D341Med (cell line): ENCODE data around the gene CCDC33.
A peak's percentile ranks its signal among the peaks of the same experiment; 100 is the strongest.

Experiments
- DNase-seq: peaks from one replicate; pipeline ENCODE4 v3.0.0; 2012; ENCODE audit warnings: low spot score

CCDC33 gene

GRCh38 chr15:74235962-74236361 lies at the start of gene CCDC33:
Gene CCDC33 (plus strand): TSS chr15:74236326. CDS start chr15:74236720, 394 bp downstream.
- no peak for DNase-seq

GRCh38 chr15:74188216-74188615 lies 47.9 kb upstream of the CCDC33 start:
- no peak for DNase-seq

DNA sequence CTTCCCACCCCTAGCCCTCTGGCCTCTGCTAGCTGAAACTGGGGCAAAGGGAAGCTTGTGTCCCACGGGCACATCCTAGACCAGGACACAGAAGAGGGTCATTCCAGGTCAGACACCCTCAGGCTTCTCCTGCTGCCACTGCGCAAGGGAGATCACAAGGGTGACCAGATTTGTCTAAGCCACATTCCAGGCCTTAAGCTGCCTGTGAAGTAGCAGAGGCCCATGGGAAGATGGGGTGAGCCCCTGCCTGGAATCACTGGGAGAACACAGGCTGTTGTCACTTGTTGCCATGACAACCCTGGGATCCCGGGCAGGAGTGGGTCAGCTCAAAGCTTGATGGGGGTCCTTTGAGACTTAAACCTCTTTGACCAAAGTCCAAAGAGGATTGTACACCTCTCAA lies 44.3 kb upstream of the CCDC33 start:
- no peak for DNase-seq

- DNase-seq = no peak
Measured at GRCh38 chr15:74192751-74193150, 43.4 kb upstream of the CCDC33 start.

- DNase-seq = no peak
Measured at GRCh38 chr15:74193299-74193718, 42.8 kb upstream of the CCDC33 start.

GRCh38 chr15:74193905-74194304 lies 42.2 kb upstream of the CCDC33 start:
- DNase-seq = no peak

DNA sequence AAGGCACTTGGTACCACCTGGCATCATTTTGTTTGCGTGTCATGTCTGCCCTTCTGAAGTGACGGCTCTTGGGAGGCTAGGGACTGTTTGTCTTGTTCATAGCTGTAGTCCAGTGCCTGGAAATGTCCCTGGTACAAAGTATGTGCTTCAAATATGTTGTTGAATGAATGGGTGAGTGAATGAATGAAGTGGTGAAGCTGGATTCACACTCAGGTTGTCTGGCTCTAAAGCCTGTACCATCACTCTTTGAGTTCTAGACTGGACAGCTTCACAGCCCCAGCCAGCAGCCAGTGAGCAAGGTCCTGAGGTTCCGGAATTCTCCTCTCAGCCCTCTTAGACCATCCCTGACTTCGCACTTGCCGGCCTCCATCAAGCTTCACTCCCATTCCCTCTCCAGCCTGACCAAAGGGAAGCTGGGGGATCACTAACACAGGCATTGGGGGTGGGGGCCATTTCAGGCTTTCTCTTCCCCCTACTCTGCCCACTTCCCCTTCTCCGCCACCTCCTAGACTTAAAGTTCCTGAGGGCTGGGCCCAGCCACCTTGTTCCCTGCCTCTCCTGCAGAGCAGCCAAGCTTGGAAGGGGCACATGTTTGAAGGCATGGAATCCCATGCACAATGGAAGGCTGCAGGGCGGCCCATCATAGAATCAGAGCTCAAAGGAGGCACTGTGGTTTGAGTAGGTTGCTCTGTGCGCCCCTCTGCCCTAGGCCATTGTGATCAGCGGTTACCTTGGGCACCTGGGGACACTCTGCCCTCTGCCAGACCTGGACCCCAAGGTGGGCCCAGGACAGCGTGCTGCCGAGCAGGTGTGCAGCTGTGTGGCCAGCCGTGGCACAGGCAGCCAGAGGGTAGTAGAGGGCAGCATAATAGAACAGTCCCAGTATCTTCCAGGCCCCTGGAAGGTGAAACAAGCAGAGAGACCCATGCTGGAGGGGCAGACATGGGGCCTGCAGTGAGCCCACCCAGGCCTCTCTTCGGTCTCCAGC lies 41.3 kb upstream of the CCDC33 start:
- DNase-seq = no peak

DNA sequence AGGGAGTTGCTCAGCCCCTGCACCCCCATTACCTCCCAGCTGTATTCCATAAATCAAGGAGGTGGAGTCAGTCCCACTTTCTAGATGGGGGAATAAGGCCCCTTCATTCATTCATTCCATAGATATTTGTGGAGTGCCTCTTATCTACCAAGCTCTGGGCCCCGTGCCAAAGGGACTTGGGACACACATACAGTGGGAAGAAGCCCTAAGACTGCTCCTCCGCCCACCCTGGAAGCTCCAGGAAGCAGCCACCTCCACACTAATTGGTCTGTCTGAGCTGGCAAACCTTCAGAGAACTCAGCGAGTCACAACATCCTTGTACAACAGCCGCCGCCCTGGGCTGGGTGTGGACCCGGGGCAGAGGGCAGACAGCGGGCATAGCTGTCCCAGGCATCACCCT lies 40.0 kb upstream of the CCDC33 start:
- no peak for DNase-seq

DNA sequence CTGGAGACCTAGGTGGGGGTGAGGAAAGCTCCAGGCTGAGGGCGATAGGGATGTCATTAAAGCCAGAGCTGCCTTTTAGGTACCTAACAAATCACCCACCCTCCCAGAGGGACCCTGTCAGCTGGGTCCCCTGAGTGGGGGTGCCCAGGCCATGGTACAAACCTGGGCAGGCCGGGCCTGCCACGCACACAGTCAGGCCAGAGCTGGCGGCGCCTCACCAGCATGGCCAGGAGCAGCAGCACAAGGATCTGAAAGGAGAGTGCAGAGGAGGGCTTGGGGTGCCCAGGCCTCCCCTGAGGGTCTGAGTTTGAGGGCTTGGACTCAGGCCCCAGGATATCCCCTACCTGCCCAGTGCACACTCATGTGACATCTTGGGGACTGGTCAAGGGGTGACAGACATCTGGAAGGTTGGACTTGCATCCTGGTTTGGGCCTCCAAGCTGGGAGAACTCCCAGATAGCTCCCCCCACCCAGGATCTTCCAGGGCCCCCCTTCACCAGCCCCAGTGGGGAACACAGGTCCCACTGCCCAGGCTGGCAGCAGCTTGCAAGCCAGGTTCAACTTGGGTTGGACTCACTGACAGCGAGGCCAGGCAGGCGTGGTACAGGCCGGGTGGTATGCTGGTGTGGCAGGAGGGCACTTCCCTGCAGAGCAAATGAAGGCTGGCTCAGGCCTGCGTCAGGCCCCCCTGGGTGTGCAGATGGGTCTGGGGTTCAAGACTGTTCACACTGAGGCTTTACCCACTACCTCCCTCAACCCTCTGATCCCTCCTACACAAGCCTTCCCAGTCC lies 38.8 kb upstream of the CCDC33 start:
- DNase-seq = no peak

- no peak for DNase-seq
Measured at GRCh38 chr15:74199297-74199652, 36.9 kb upstream of the CCDC33 start.

DNA sequence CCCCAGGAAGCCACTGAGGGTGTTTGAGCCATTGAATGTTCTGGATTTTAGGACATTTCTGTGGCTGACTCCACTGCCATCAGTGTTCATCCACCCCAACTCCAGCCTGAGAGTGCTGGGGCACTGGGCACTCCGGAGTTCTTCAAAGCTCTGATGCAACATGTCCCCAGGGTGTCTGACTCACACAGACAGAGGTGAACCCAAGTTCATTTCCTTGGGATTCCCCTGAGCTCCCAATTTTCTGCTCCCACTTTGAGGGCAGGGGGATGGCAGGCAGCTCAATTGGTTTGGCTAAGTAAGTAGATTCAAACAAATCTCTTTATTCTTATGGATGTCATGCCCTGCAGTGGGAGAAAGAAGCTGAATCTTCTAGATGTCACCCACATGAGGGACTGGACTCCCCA lies 35.7 kb upstream of the CCDC33 start:
- no peak for DNase-seq

GRCh38 chr15:74200871-74201419 lies 35.2 kb upstream of the CCDC33 start:
- DNase-seq = no peak

DNA sequence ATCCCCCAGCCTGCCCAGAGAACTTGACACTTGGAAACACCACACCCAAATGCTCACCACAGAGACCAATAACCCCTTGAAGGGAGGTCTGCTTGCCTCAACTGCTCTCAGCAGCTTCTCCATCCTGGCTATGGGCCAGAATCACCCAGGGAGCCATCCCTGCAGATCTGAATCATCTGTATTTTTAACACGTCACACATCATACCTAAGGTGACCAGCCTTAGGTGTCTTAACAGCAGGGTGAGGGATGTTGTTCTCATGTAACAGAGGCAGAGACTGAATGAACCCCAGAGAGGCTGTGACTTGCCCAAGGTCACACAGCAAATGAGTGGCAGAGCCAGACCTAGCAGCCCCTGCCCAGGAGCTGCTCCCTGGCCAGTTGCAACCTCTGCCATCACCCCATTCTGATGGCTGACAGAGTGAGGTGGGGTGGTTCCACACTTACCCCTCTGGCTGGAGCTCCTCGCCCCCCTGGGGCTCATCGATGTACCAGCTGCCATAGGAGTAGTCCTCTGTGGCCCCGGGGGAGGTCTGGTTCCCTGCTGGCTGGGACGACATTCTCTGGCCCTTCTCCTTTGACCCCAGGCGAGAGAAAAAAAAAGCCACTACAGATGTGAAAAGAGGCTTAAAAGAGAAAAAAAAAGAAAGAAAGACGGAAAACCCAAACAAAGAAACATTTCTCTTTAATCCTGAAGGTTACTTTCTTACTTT lies 34.3 kb upstream of the CCDC33 start:
- no peak for DNase-seq

DNA sequence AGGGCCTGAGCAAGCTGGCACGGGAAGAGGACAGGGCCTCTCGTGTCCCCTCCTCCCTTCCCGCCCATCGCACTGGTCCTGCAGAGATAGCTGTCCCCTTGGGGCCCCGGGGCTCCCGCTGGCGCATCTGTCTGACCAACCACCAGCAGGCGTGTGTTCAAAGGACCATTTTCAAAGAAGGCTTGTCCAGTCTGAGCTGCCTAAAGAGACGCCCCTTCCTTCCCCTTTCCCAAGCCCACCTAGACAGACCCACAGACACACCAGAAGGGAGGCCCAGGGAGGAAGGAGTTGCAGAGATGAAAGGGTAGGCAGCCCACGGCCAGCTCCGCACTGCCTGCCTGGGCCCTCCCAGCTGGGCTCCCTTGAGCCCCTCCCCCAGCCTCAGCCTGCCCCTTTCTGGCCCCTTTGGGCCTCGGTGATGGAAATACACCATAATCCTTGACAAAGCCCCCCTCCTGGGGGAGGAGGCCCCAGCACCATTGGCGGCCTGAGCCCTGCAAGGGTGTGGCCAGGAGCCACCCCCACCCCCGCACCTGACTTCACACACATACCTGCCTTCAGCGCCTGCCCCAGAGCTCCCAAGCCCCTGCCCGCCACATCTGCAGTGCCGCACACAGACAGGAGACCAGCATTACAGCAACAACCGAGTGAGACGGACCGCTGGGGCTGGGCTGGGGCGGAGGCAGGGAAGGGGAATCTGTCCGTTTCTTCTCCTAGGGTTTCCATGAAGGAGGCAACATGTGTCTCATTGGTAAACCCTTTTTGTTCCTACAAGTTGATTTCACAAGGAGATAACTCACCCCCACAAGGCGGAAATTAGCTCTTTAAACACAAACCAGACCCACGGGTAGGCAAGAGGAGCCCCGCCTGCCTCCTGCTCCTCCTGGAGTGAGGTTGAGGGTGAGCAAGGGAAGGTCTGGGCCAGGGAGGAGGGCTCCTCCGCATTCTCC lies 33.4 kb upstream of the CCDC33 start, which contains the start of gene STRA6:
Gene STRA6 (minus strand): TSS at position 336 of the 950 bp plus-strand sequence. CDS start 520 bp downstream, outside the sequence.
- DNase-seq = peak; percentile 89

GRCh38 chr15:74203914-74204431 lies 32.2 kb upstream of the CCDC33 start:
- DNase-seq = peak; percentile 74

- DNase-seq = no peak
Measured at GRCh38 chr15:74205582-74205947, 30.6 kb upstream of the CCDC33 start.

DNA sequence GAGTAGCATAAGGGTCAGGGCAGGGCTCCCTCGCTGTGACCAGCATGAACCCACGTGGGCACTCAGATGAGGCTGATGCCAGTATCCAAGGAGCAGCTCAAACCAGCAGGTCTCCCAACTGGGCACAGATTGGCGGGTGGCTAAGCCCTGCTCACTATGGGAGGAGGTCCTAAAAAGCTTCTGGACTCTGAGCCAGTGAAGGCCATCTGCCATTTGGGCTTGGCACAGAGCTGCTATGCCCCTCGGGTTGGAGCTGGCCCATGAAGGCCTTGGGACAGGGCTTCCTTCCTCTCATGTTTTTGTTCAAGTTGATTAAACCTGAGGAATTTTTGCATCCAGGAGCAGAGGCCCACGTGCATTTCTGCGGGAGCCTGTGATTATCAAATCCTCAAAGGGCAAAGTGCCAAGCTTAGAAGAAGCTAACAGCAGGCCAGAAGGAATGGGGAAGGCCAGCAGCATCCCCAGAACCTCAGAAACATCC lies 29.3 kb upstream of the CCDC33 start:
- no peak for DNase-seq

- DNase-seq = no peak
Measured at GRCh38 chr15:74207652-74208440, 28.3 kb upstream of the CCDC33 start.

DNA sequence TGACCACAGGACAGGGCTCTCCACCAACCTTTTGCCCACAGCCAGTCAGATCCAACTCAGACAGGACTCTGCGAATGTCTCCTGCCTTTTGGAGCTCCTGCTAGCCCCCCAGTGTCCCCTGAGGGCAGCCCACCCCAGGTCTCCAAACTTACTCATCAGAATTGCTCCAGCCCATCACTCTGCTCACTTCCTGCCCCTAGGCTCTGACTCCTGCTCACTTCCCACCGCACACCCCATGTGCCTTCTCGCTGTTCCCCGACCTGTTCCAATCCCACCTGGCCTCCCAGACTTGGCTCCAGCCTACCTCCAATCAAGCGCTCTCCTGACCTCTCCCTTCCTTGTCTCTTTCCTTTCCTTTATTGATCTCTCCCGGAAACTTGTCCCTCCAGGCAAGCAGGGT lies 27.6 kb upstream of the CCDC33 start:
- DNase-seq = no peak
